Forelimb muscle (tissue), 1 donor: Measurements from ENCODE around the gene DOC2A. TPM values are rescaled to one million over a fixed set of nuclear protein-coding genes. Genes with fewer than 3 reads are reported as not detected.
"Not testable (repeated sequence)": the region's sequence is repeated elsewhere in the genome, so short reads cannot be mapped to it uniquely, and the experiment has no call there.

Experiments
- DNase-seq: peaks from one replicate; pipeline ENCODE4 v3.0.0-alpha.2; 2013; ENCODE audit warnings: low read depth
- polyA plus RNA-seq: library from polyadenylated mRNA; unstranded; fragments of 120-200 nt; gene quantifications from one replicate; pipeline ENCODE4 v1.2.1, GENCODE V29; 2013; ENCODE audit not compliant: insufficient read length

Gene DOC2A
- polyA plus RNA-seq, 1 donor: 0.61 TPM

GRCh38 chr16:30027588-30028437 is 17.0 kb upstream of the DOC2A start:
- DNase-seq: no peak

- no peak for DNase-seq
These were observed 15.6 kb upstream of the DOC2A start for GRCh38 chr16:30026449-30026848.

- no peak for DNase-seq
These were observed 14.7 kb upstream of the DOC2A start for GRCh38 chr16:30025574-30025973.

GRCh38 chr16:30025156-30025555 is 14.3 kb upstream of the DOC2A start:
- DNase-seq: no peak

GRCh38 chr16:30024451-30024850 is 13.6 kb upstream of the DOC2A start:
- no peak for DNase-seq

GRCh38 chr16:30023586-30023985 is 12.8 kb upstream of the DOC2A start:
- no peak for DNase-seq

GRCh38 chr16:30022887-30023286 is 12.1 kb upstream of the DOC2A start, which contains the start of gene C16orf92:
C16orf92 (plus strand) TSS chr16:30023198; CDS start chr16:30023341, 143 bp downstream.
- no peak for DNase-seq

GRCh38 chr16:30018731-30019158 is 7.9 kb upstream of the DOC2A start:
- no peak for DNase-seq

- not testable (repeated sequence) for DNase-seq
These were observed 7.1 kb upstream of the DOC2A start for GRCh38 chr16:30017937-30018336.

GRCh38 chr16:30017277-30017656 is 6.4 kb upstream of the DOC2A start:
- DNase-seq: no peak

GRCh38 chr16:30016555-30017276 is 5.9 kb upstream of the DOC2A start:
- DNase-seq: no peak

GRCh38 chr16:30015450-30015849 is 4.6 kb upstream of the DOC2A start:
- not testable (repeated sequence) for DNase-seq

- DNase-seq: not testable (repeated sequence)
These were observed 1.8 kb upstream of the DOC2A start for GRCh38 chr16:30012598-30012997.

GRCh38 chr16:30011714-30012504 is 1.1 kb upstream of the DOC2A start:
- no peak for DNase-seq

GRCh38 chr16:30009990-30010843 is 610 bp downstream of the DOC2A start:
- no peak for DNase-seq

GRCh38 chr16:30009085-30009862 is 1.6 kb downstream of the DOC2A start:
- no peak for DNase-seq

- DNase-seq: no peak
These were observed 3.4 kb downstream of the DOC2A start for GRCh38 chr16:30007378-30007895.

- no peak for DNase-seq
These were observed 4.0 kb downstream of the DOC2A start for GRCh38 chr16:30006659-30007377.

GRCh38 chr16:30006095-30006473 is 4.7 kb downstream of the DOC2A start:
- no peak for DNase-seq
